ENCODE data around the gene MBD3L5.
"Not testable (repeated sequence)": the region's sequence is repeated elsewhere in the genome, so short reads cannot be mapped to it uniquely, and the experiment has no call there.

MBD3L5 gene

GRCh38 chr19:7030278-7030677, at the start of gene MBD3L5:
MBD3L5 (plus strand) TSS chr19:7030578; CDS start chr19:7030612, 34 bp downstream.
- DNase-seq: not testable (repeated sequence)

- DNase-seq: no peak
Observed at GRCh38 chr19:6983448-6983847, 46.9 kb upstream of the MBD3L5 start.

DNA sequence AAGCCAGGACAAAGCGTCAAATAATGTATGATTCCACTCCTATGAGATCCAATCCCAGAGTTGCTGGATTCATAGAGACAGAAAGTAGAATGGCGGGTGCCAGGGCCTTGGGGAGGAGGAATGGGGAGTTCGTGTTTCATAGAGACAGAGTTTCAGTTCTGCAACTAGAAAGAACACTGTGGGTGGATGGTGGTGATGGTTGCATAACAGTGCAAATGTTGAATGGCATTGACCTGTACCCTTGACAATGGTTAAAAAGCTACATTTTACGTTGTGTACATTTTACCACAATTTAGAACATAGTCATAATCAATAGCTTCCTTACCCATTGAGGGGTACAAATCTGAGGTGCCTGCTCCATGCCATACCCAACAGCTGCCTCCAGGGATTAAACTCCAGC, 42.5 kb upstream of the MBD3L5 start:
- DNase-seq: no peak

DNA sequence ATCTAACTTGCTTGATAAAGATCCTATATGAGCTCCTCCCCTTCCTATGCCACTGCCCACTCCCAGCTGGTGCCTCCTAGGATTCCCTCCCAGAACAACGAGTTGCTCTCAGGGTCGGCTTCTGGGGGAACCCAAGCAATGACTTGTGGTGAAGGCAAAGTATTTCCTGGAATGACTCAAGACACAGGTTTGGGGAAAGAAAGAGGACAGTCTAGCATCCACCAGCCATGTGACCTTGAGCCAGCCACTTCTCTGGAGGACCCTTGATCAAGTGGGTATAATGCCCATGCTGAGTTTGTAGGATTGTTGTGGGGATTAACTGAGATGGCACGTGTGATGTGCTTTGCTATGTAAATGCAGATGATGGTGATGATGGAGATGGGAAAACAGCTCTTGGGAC, 42.1 kb upstream of the MBD3L5 start:
- no peak for DNase-seq

GRCh38 chr19:6995054-6995453, 35.3 kb upstream of the MBD3L5 start:
- DNase-seq: no peak

DNA sequence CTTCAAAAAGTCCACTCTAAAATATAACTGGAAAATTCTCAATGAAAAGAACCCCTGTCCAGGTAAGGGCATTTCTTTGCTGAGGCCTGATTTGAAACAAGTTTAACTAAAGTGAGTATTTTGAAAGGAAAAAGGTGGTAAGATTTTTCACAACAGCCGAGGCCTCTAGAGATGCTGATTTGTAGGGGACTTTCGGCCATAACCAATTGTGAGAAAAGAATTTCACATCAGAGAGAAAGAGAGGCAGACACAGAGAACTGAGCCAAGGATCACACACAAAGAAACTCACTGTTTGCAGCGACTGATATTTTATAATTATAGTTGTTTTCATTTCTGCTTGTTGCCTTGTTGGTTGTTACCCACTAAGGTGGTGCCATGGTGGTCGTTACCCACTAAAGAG, 33.6 kb upstream of the MBD3L5 start:
- DNase-seq: no peak

DNA sequence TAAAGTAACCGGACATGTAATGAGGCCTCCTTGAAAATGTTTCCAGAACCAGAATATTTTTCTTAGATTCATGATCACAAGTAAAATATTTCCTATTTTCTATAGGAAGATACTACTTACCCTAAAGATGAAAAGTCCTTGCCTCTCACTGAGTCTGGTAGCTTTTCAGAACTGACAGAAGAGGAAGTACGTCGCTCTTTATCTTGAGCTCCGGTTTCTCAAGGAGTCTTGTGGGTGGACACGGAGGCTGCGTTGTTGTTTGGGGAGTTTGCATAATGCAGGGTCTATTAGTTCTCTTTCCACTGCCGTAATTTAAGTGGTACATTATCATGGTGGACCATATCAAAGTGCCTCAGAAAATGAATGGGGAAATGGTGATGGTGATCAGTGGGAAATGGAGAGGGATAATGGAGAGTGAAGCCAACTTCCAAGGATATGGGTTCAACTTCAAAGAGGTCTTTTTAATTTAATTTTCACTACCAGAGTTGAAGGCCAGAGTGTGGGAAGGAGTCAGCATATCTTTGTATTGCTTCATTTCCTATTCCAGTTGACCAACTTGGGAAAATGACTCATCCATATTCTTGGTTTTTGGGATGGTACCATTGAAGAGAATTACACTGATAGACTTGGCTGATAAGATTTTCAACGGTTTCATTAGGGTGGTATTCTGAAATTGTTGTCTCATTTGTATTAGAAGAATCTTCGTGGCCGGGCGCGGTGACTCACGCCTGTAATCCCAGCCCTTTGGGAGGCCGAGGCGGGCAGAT, 32.5 kb upstream of the MBD3L5 start:
- no peak for DNase-seq

DNA sequence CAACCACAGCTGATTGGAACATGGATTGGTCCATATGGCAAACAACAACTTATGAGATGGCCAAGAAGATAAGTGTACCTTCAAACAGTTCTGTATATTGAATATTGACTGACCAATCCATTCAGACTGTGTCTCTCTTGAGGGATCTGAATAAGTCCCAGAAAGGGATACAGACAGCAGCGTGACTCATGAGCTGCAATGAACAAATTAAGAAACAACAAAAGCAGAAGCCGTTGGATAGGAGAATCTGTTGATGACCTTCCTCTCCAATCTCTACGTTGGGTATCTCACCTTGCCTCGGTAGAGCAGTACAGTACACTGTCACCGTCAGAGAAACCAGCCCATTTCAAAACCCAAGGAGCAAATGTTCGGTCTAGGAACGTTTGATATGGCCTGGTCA, 30.4 kb upstream of the MBD3L5 start:
- DNase-seq: no peak

GRCh38 chr19:7000333-7000732, 30.0 kb upstream of the MBD3L5 start:
- no peak for DNase-seq

GRCh38 chr19:7000816-7001215, 29.6 kb upstream of the MBD3L5 start:
- DNase-seq: no peak

DNA sequence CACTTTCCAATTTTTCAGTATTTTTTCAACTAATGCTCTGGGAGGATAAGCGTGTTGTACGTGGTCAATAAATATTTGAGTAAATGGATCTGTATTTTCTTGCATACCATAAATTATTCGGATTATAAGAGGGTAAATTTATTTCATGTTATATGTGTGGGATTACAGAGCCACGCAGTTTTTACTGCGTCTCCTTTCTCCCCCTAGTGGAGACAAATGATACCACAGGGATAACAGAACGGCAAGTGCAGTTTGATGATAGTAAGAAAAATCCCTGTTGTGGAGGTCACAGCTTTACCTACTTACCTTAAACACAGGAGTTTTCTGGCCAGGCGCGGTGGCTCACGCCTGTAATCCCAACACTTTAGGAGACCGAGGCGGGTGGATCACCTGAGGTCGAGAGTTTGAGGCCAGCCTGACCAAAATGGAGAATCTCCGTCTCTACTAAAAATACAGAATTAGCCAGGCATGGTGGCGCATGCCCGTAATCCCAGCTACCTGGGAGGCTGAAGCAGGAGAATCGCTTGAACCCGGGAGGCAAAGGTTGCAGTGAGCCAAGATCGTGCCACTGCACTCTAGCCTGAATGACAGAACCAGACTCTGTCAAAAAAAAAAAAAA, 26.0 kb upstream of the MBD3L5 start:
- no peak for DNase-seq

DNA sequence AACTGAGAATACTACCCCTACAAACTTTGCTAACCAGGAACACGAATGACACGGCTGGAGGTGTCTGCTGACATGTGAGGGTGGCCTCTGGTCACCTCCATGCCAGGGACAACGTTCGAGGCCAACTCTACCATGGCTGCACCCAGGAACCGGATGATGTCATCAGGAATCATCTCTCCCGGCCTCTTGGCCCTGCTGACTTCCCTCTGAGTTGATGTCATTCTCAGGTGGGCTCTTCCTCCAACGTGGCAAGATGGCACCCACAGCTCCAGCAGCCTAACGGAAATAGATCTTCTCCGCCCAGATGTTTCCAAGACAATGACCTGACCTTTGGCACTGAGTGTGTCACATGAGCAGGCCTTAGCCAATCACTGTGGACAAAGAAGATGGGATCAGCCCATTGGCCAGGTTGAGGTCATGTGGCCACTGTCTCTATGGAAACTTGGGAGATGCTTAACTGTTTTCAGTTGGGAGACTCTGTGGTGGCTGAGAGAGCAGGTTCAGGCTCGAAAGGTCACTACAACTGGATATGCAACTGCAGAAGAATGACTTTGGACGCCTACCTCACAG, 24.2 kb upstream of the MBD3L5 start:
- no peak for DNase-seq

DNA sequence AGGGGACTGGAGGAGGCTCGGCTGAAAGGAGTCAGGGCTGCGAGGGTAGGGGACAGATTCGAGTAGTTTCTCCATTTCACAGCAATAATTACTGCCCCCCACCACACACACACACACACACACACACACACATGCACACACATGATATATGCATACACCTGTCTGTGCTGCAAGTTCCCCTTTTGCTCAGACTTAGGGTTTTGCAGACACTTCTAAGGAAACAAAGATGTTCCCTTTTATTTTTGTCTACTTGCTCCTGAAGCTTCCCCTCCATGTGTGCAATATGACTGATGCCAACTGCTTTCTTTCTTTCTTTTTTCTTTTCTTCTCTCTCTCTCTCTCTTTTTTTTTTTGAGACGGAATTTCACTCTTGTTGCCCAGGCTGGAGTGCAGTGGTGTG, 22.5 kb upstream of the MBD3L5 start:
- DNase-seq: no peak

- no peak for DNase-seq
Observed at GRCh38 chr19:7010722-7011593, 19.4 kb upstream of the MBD3L5 start.

DNA sequence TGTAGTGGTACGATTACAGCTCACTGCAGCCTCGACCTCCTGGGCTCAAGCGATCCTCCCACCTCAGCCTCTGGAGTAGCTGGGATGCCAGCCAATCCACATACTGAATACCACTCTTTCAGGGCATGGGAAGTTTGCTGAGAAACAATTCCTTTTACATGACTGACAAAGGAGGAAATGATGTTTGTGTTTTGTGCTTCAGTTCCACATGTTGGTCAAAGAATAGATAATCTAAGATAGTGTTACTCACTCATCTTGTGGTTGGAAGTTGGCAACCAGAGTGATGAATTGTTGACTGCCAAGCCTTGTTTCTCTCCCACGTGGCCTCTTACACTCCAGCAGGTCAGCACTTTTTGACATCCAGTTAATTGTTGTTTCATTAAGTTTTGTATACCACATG, 16.7 kb upstream of the MBD3L5 start:
- DNase-seq: no peak

- DNase-seq: no peak
Observed at GRCh38 chr19:7018828-7019227, 11.6 kb upstream of the MBD3L5 start.

DNA sequence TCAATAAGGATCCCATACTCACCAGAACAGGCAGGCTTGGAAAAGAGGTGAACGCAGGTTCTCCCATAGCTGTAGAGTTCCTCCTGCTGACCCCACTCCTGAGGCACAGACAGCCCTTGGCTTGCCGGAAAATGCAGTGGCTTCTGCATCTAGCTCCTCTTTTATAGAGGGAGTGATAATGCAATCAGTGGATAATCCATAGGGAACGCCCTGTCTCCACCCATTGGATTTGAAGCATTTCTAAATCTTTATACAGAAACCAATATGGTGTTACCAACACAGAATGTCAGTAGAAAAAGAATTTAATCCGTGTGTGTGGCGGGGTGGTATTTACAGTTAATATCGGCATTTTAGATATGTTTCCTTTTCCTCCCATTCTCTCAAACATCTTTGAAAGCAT, 9.0 kb upstream of the MBD3L5 start, which contains the start of gene MBD3L2B:
Gene MBD3L2B (minus strand): TSS at position 101 of the 400 bp plus-strand sequence. CDS start 34 bp downstream, at position 67.
- DNase-seq: not testable (repeated sequence)

DNA sequence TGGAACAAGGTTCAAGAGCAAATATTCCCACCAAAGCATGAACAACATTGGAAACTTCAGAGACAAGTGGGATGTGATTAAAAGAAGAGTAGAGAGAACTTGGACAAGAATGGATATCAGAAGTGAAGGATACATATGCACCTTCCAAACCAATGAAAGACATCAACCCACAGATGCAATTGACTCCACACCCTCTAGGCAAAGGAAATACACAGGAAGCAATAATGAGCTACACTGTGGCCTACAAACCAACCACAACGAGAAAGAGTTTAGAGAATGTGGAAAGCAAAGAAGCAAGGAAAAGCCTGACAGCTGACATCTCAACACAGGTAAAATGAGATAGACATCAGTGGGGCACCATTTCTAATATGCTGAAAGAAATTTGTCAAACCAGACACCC, 1.6 kb upstream of the MBD3L5 start:
- DNase-seq: not testable (repeated sequence)

GRCh38 chr19:7040079-7040478, 9.7 kb downstream of the MBD3L5 start, which contains the start of gene MBD3L4:
MBD3L4 (minus strand) TSS chr19:7040179; CDS start chr19:7040144, 35 bp downstream.
- DNase-seq: not testable (repeated sequence)

- DNase-seq: not testable (repeated sequence)
Observed at GRCh38 chr19:7041563-7041962, 11.2 kb downstream of the MBD3L5 start.

GRCh38 chr19:7049021-7049420, 18.6 kb downstream of the MBD3L5 start, which contains the start of gene MBD3L2:
MBD3L2 (plus strand) TSS chr19:7049321; CDS start chr19:7049374, 53 bp downstream.
- not testable (repeated sequence) for DNase-seq

- DNase-seq: not testable (repeated sequence)
Observed at GRCh38 chr19:7051421-7051820, 21.0 kb downstream of the MBD3L5 start.

GRCh38 chr19:7052896-7053295, 22.5 kb downstream of the MBD3L5 start:
- not testable (repeated sequence) for DNase-seq
